ENCODE measurements around the gene GUCA1C.

DNA sequence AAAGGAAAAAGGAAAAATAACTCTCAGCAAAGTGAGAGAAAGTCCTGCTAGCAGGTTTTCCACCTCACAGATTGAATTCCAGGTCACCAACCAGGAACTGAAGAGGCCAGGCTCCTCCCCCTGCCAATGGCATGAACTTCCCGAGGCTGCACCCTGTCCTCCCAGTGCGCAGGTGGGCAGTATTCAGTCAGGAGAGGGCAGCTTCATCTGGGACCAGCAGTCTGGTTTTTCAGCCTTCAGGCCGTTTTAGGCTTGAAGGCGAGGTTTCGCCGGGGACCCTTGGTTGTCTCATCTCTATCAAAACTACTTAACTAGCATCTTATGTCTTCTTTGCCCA is 89.9 kb downstream of the GUCA1C start:
- TF ChIP-seq, protein P1, sequence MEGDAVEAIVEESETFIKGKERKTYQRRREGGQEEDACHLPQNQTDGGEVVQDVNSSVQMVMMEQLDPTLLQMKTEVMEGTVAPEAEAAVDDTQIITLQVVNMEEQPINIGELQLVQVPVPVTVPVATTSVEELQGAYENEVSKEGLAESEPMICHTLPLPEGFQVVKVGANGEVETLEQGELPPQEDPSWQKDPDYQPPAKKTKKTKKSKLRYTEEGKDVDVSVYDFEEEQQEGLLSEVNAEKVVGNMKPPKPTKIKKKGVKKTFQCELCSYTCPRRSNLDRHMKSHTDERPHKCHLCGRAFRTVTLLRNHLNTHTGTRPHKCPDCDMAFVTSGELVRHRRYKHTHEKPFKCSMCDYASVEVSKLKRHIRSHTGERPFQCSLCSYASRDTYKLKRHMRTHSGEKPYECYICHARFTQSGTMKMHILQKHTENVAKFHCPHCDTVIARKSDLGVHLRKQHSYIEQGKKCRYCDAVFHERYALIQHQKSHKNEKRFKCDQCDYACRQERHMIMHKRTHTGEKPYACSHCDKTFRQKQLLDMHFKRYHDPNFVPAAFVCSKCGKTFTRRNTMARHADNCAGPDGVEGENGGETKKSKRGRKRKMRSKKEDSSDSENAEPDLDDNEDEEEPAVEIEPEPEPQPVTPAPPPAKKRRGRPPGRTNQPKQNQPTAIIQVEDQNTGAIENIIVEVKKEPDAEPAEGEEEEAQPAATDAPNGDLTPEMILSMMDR (IDR thresholded peaks at IDR 0.05): no peak
- TF ChIP-seq POLR2A (IDR thresholded peaks at IDR 0.05): no peak
